GM19468 (cell line): ENCODE data around the gene TMEM132A.
"Not testable (repeated sequence)": the region's sequence is repeated elsewhere in the genome, so short reads cannot be mapped to it uniquely, and the experiment has no call there.

Experiments
- ATAC-seq: cut with Tn5 transposase; IDR thresholded peaks from one replicate; pipeline ENCODE4 v1.9.1; 2021; ENCODE audit warnings: mild to moderate bottlenecking, moderate library complexity, moderate number of reproducible peaks; ENCODE audit not compliant: unreplicated experiment; ENCODE audit errors: extremely low read depth

TMEM132A gene

GRCh38 chr11:60951904-60952741 lies 27.9 kb downstream of the TMEM132A start, which contains the start of gene SLC15A3:
Gene SLC15A3, minus strand, starts transcription at chr11:60952176. Its CDS starts 625 bp downstream, at chr11:60951551.
- ATAC-seq = peak; percentile 15

- ATAC-seq = no peak
These were observed 28.5 kb downstream of the TMEM132A start for GRCh38 chr11:60952742-60953170.

- no peak for ATAC-seq
These were observed 29.5 kb downstream of the TMEM132A start for GRCh38 chr11:60953781-60954180.

GRCh38 chr11:60954421-60954820 lies 30.2 kb downstream of the TMEM132A start:
- ATAC-seq = no peak

- no peak for ATAC-seq
These were observed 31.3 kb downstream of the TMEM132A start for GRCh38 chr11:60955571-60955970.

- no peak for ATAC-seq
These were observed 32.9 kb downstream of the TMEM132A start for GRCh38 chr11:60957188-60957587.

GRCh38 chr11:60959431-60959830 lies 35.2 kb downstream of the TMEM132A start:
- no peak for ATAC-seq

- no peak for ATAC-seq
These were observed 36.1 kb downstream of the TMEM132A start for GRCh38 chr11:60960405-60960804.

GRCh38 chr11:60964801-60965200 lies 40.5 kb downstream of the TMEM132A start:
- ATAC-seq = no peak

- no peak for ATAC-seq
These were observed 42.6 kb downstream of the TMEM132A start for GRCh38 chr11:60966890-60967289.

- ATAC-seq = no peak
These were observed 44.0 kb downstream of the TMEM132A start for GRCh38 chr11:60968223-60968622.

GRCh38 chr11:60970369-60970774 lies 46.1 kb downstream of the TMEM132A start:
- ATAC-seq = no peak

GRCh38 chr11:60970890-60971289 lies 46.6 kb downstream of the TMEM132A start:
- ATAC-seq = no peak

- ATAC-seq = no peak
These were observed 47.3 kb downstream of the TMEM132A start, which contains the start of gene CD6 for GRCh38 chr11:60971520-60971919. Gene CD6, plus strand, starts transcription at chr11:60971680. Its CDS starts 186 bp downstream, at chr11:60971866.

- no peak for ATAC-seq
These were observed 48.1 kb downstream of the TMEM132A start for GRCh38 chr11:60972182-60973030.

GRCh38 chr11:60973699-60974098 lies 49.4 kb downstream of the TMEM132A start:
- no peak for ATAC-seq

GRCh38 chr11:60974316-60974715 lies 50.1 kb downstream of the TMEM132A start:
- ATAC-seq = not testable (repeated sequence)

- no peak for ATAC-seq
These were observed 50.5 kb downstream of the TMEM132A start for GRCh38 chr11:60974726-60975125.

- no peak for ATAC-seq
These were observed 53.0 kb downstream of the TMEM132A start for GRCh38 chr11:60977224-60977623.

- ATAC-seq = no peak
These were observed 53.6 kb downstream of the TMEM132A start for GRCh38 chr11:60977836-60978235.
